NCI-H446 (cell line): Measurements from ENCODE around the gene KCNQ1.
A peak's percentile ranks its signal among the peaks of the same experiment; 100 is the strongest.

Experiments used
- DNase-seq, 2 experiments: peaks; one replicate each; lab custom pipeline; 2025; lab: John Stamatoyannopoulos, UW

Gene KCNQ1

GRCh38 chr11:2762451-2762850 is 317.6 kb downstream of the KCNQ1 start:
- no peak for DNase-seq

DNA sequence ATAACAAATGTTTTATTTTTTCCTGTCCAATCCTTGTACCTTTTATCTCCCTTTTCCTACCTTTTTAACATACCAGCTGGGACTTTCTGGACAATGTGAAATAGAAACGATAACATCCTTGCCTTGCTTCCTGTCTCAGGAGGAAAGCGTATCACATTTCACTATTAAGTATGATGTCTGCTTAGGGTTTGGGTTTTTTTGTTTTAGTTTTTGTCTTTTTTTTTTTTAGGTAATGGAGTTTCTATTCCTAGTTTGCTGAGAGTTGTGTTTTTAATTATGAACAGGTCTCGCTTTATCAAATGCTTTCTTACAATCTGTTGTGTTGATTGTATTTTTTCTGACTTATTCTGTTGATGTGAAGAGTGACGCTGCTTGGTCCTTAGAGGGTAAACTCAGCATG is 319.2 kb downstream of the KCNQ1 start:
- DNase-seq = no peak

GRCh38 chr11:2765491-2765890 is 320.7 kb downstream of the KCNQ1 start:
- no peak for DNase-seq

DNA sequence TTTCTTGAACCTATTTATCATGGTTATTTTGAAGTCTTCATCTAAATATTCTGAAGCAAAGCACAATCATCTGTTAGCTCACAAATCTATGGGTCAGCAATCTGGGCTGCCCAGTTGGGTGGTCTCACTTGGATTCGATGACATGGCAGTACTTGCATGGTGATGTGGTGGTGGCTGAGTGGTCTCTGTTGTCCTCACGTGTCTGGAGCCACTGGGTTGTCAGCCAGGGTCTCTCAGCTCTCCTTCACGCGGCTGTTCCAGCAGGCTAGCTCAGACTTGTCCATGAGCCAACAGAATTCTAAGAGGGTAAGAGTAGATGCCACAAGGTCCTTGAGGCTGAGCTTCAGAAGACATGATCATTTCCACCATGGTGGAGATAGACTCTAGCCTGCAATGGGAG is 321.4 kb downstream of the KCNQ1 start:
- no peak for DNase-seq

DNA sequence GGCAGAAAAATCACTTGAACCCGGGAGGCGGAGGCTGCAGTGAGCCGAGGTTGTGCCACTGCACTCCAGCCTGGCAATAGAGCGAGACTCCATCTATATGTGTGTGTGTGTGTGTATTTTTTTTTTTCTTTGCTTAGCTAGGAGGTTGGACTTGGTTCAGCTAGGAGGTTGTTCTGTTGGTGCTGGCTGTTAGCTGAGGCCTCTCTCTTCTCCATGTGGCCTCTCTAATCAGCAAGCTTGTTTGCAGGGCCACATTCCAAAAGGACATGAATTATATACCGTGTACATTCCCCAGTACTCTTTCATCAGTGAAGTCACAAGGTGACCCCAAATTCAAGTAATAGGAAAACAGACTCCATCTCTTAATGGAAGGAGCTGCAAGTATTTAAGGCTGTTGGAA is 322.3 kb downstream of the KCNQ1 start:
- no peak for DNase-seq

- no peak for DNase-seq
These were observed 323.0 kb downstream of the KCNQ1 start for GRCh38 chr11:2767801-2768200.

DNA sequence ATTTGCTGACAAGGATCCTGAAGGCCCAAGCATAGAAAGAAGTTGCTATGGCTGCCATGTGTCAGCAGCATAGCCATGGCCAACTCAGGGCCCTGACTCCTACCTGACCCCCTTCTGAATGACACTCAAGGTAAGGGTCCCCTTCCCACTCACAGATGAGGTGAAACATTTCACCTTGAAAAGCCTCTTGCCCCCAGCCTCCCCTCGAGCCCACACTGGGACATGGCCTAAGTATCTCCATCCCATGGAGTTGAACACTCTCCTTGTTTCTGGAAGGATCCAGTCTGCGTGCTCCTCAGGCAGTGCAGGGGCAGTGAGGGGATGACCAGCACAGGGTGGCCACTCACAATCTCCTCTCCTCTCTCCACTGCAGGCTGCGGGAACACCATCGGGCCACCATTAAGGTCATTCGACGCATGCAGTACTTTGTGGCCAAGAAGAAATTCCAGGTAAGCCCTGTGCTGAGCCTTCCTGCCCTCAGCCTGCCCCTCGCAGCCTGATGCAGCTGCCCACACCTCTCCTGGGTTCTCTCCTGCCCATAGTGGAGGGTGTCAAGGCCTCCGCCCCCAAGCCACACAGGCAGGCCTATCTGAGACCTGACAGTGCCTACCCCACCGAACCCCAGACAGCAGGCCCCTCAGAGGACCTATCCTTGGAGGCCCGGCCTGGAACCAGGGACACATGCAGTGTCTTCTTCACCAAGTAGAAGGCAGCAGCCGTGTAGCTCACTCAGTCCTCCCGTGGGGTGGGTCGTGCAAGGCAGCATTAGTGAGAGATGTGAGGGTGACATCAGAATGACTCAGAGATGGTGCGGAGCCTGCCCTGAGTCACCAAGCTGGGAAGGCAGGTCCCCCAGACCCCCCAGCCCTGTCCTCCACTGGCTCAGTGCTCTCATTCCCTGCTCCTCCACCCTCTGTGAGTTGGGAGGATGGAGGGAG is 323.9 kb downstream of the KCNQ1 start:
- no peak for DNase-seq

- DNase-seq = no peak
These were observed 324.7 kb downstream of the KCNQ1 start for GRCh38 chr11:2769409-2770095.

DNA sequence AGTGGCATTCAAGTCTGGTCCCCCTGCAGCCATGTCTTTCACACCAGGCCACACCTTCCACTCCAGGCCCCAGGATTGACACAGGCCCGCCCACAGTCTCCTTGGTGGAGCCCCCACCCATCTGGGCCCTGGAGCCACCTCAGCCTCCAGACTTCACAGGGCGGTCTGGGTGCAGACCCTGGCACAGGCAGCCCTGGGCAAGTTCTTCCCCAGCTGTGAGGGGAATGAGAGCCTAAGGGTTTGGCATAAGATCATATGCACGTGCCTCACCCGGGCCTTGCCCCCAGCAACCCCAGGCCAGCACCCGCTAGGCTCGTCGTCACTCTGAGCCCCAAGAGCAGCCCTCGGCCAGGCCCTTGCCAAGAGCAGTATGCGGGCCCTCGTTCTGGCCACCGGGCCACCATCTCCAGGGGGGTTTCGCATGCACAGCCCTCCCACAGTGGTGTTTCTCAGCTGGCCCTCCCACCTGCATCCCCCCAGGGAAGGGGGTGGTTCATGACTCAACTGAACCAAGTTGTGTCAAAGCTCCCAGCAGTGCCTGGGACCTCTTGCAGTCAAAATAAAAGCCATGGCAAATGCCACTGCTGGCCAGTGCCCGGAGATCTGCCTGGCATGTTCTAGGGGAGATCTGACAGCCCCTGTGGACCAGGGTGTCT is 325.4 kb downstream of the KCNQ1 start:
- DNase-seq = no peak

DNA sequence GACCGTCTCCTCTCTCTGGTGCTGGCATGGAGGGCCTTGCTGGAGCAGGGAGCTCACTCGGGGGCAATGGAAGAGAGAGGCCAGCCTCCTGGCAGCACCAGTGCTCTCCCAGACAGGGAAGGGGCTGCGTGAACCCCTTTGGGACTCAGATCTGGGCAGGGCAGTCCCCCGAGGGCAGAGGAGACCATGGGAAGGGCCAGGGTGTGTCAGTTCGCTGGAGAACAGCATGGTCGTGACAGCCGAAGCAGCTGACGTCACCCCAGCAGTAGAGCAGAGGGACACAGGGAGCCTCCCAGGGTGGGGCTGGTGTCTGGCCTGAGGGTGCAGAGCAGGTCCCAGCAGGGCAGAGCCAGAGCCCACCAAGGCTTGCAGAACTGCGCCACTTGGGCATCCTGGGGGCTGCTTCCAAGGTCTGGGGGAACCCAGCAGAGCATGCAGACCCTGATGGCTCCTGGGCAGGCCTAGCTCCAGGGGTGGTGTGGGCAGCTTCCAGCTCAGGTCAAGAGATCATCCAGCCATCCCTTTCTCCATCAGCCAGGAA is 326.0 kb downstream of the KCNQ1 start:
- DNase-seq = no peak

DNA sequence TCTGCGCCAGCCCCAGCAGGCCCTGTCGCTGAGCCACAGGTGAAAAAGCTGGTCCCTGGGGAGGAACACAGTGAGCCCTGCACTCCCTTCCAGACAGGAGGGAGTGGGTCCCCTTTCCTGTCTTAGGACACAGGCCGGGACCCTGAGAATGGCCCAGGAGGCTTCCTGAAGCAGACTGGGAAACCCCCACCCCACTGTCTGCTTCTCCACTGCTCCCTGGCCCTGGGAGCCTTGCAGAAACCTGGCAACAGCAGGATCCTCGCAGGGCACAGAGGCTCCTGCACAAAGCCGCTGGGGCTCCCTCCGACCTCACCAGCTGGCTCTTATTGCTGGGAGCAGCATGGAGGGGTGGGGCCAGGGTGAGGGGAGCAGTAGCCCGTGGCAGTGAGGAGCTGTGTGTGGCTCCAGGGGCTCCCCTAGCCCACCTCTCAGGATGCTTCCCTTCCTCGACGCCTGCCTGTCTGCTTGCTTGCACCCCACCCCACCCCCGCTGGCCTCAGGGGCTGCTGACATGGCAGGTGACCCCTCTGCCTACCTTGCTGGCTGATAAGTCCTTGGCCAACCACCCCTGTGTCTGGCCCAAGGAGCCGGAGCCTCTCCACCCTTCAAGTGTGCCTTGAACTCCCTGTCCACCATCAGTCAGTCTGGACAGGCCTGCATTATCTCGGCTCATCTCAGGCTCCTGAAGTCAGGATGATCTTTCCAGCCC is 327.1 kb downstream of the KCNQ1 start:
- DNase-seq = no peak

- no peak for DNase-seq
These were observed 327.8 kb downstream of the KCNQ1 start for GRCh38 chr11:2772544-2773031.

DNA sequence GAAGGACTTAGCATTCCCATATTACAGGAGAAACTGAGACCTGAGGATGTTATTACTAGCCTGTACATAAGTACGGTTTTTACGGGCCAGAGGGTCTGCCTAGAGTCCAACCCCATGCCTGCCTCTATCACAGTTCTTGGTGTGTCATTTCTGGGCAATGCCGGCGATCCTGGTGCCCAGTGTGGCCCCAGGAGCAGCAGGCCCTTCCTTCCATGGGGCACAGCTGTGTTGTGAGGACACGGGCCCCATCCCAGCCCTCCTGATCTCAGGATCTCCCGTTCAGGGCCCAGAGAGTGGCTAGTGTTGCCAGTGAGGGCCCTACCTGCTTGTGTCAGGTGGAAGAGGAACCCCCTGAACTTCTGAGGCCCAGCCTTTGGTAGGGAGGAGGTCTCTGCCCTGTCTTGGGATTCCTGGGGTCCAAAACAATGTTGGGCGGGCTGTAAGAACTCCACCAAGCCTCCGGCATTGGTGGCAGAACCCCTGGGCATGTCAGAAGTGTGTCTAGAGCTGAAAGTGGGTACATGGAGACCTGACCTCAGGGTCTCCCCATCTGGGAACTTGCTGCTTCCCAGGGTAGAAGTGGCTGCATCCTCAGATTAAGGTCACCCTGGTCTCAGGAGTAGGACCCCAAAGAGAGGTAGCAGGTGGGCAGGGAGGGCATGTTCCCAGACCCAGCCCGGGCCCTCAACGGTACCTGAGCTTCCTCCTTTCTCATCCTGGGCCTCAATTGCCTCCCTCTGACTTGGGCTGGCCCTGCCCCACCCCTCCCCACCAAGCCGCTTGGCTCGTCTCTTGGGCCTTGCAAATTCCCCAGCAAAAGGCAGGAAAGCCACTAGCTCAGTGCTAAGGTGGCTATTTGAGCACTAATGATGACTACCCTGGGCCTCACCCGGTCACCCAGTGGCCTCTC is 329.6 kb downstream of the KCNQ1 start:
- DNase-seq = no peak

- no peak for DNase-seq
These were observed 330.3 kb downstream of the KCNQ1 start for GRCh38 chr11:2775083-2775625.

DNA sequence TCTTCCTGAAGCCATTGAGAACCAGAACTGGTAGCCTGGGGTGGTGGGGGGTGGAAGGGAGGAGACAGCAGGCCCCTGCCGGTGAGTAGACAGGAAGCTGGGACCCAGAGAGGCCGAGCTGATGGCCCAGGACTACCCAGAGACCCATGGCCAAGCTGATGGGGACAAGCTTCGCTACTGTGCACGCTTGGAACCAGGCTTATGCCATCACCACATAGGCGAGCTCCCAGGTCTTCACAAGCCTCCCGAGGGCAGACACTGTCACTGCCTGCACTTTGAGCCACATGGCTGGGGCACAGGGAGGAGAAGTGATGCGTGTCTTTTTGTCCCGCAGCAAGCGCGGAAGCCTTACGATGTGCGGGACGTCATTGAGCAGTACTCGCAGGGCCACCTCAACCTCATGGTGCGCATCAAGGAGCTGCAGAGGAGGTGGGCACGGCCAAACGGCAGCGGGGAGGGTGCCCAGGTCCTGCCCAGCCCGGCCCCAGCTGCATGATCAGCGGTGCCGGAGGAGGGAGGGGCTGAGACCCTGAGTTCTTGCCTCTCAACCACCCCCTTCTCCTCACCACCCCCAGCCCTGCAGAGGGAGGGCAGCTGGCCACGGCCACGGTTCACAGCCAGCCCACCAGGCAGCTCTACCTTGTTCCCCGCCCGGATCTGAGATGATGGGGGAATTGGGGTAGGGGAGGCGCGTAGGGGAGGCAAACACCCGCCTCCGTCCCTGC is 331.0 kb downstream of the KCNQ1 start:
- no peak for DNase-seq

GRCh38 chr11:2776351-2777061 is 331.7 kb downstream of the KCNQ1 start:
- DNase-seq = no peak

DNA sequence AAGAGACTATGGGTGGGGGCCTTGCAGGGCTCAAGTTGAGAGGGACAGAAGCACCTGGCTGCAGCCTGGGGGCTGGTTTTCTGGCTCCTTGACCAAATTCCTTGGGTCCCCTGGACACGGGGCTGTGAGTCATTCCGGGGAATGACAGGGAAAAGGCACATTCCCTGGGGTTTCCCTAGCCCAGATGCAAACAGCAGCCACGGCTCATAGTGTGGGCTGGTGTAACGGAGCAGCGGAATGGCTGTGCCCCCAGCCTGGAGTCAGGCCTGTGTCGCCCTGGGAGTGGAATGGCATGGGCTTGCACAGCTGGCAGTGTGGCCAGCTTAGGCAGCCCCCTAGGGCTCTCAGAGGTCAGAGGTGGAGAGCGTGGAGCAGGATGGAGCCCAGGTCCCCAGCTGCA is 332.6 kb downstream of the KCNQ1 start:
- DNase-seq = no peak

DNA sequence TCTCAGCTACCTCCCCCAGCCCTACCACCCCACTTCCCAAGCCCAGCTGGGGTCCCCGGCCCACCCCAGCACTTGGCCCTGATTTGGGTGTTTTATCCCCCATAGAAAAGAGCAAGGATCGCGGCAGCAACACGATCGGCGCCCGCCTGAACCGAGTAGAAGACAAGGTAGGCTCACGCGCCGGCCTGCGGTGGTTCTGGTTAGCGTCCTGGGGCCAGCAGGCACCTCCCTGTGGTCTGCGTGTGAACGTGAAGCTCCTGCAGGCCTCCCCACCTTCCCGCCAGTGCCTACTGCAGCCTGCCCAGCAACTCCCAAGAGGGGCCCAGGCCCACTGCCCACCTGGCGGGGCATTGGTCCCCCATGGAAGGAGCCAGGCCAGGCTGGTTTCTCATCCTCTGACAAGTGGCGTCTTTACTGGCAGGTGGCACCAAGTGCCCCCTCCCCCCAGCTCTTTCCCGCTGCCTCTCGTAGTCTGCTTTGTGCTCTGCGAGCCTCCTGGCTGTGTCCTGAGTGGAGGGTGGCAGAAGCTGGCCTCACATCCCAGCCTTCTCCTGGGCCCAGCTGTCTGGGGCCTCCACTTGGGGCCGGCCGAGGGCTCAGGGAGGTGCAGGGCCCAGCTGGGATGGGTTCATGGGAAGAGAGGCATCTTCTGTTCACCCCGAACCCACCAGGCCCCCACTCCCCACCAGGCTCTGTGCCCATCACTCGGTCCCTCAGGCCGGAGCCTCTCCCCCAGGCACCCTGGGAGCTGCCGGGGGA is 333.2 kb downstream of the KCNQ1 start:
- peak in 1 of 2 experiments; percentile 45 for DNase-seq
